GM23338 (cell line): ENCODE data around the gene NTM. TPM values are rescaled to one million over a fixed set of nuclear protein-coding genes. Genes with fewer than 3 reads are reported as not detected.

Experiments
- ATAC-seq: fragments of 200-7000 bp; cut with Tn5 transposase; 3 replicates; pipeline ENCODE4 v1.9.1; 2020
- DNase-seq: peaks from one replicate; pipeline ENCODE4 v3.0.0-alpha.2; 2015; ENCODE audit warnings: low spot score
- H2AFZ ChIP-seq: fragments of 200-600 bp; sonication (generic); 2 replicates; pipeline ENCODE4 v1.8.0; 2016; ENCODE audit warnings: antibody characterized with exemption, mild to moderate bottlenecking, moderate library complexity
- H3F3A ChIP-seq: fragments of 200-600 bp; sonication (generic); replicated peaks from 2 replicates; pipeline ENCODE4 v1.8.0; 2017; ENCODE audit warnings: antibody characterized with exemption, mixed run types, low read depth
- H3K27ac ChIP-seq: fragments of 200-600 bp; sonication (generic); 2 replicates; pipeline ENCODE4 v1.6.1; 2016; ENCODE audit warnings: low read depth
- H3K27me3 ChIP-seq: fragments of 200-600 bp; sonication (generic); 2 replicates; pipeline ENCODE4 v1.8.0; 2016; ENCODE audit warnings: mild to moderate bottlenecking, mixed run types, moderate library complexity; ENCODE audit not compliant: insufficient read depth
- H3K36me3 ChIP-seq: fragments of 200-600 bp; sonication (generic); 2 replicates; pipeline ENCODE4 v1.8.0; 2016; ENCODE audit warnings: mild to moderate bottlenecking; ENCODE audit not compliant: insufficient read depth
- H3K4me1 ChIP-seq: fragments of 200-600 bp; sonication (generic); 2 replicates; pipeline ENCODE4 v1.8.0; 2016; ENCODE audit warnings: mild to moderate bottlenecking, moderate library complexity; ENCODE audit not compliant: insufficient read depth
- H3K4me2 ChIP-seq: fragments of 200-600 bp; sonication (generic); 2 replicates; pipeline ENCODE4 v1.7.1; 2017; ENCODE audit warnings: mixed run types
- H3K4me3 ChIP-seq: fragments of 200-600 bp; sonication (generic); 2 replicates; pipeline ENCODE4 v1.6.1; 2016; ENCODE audit warnings: mixed run types
- H3K79me2 ChIP-seq: fragments of 200-600 bp; sonication (generic); replicated peaks from 2 replicates; pipeline ENCODE4 v1.8.0; 2017; ENCODE audit warnings: mild to moderate bottlenecking; ENCODE audit not compliant: insufficient read depth
- H3K9me2 ChIP-seq: fragments of 200-600 bp; sonication (generic); 2 replicates; pipeline ENCODE4 v1.8.0; 2017; ENCODE audit not compliant: insufficient read depth
- H4K20me1 ChIP-seq: fragments of 200-600 bp; sonication (generic); replicated peaks from 2 replicates; pipeline ENCODE4 v1.8.0; 2017; ENCODE audit warnings: mild to moderate bottlenecking; ENCODE audit not compliant: insufficient read depth
- H3K27ac Mint-ChIP-seq: 2 replicates; pipeline ENCODE4 v1.8.0; 2020; ENCODE audit warnings: inconsistent platforms, mild to moderate bottlenecking, moderate library complexity, mixed read lengths
- H3K27me3 Mint-ChIP-seq: 3 replicates; pipeline ENCODE4 v1.8.0; 2022; ENCODE audit warnings: low read depth, mild to moderate bottlenecking, moderate library complexity, mixed read lengths, inconsistent platforms; ENCODE audit not compliant: insufficient read depth, poor library complexity
- H3K36me3 Mint-ChIP-seq: 3 replicates; pipeline ENCODE4 v1.8.0; 2021; ENCODE audit warnings: low read depth, mild to moderate bottlenecking, inconsistent platforms, moderate library complexity, mixed read lengths
- H3K4me1 Mint-ChIP-seq: 3 replicates; pipeline ENCODE4 v1.8.0; 2020; ENCODE audit warnings: mild to moderate bottlenecking, inconsistent platforms, mixed read lengths
- H3K4me3 Mint-ChIP-seq: 3 replicates; pipeline ENCODE4 v1.8.0; 2021; ENCODE audit warnings: moderate library complexity, mild to moderate bottlenecking, inconsistent platforms, mixed read lengths
- H3K9me3 Mint-ChIP-seq: 3 replicates; pipeline ENCODE4 v1.8.0; 2020; ENCODE audit warnings: moderate library complexity, mild to moderate bottlenecking, inconsistent platforms, mixed read lengths
- CREB1 ChIP-seq: fragments of 250-450 bp; sonication (Bioruptor Pico); IDR thresholded peaks from 2 replicates; pipeline ENCODE4 v1.5.0; 2020; ENCODE audit warnings: low read depth, mild to moderate bottlenecking, moderate library complexity
- EZH2 ChIP-seq: fragments of 200-600 bp; sonication (generic); IDR thresholded peaks from one replicate; pipeline ENCODE4 v1.8.0; 2017; ENCODE audit warnings: antibody characterized with exemption, mild to moderate bottlenecking, low read depth; ENCODE audit not compliant: unreplicated experiment
- EZH2phosphoT487 ChIP-seq: fragments of 200-600 bp; sonication (generic); IDR thresholded peaks from one replicate; pipeline ENCODE4 v1.8.1; 2018; ENCODE audit warnings: antibody characterized with exemption; ENCODE audit not compliant: unreplicated experiment
- JUNB ChIP-seq: IDR thresholded peaks from one replicate; pipeline ENCODE4 v1.6.1; 2016; ENCODE audit warnings: antibody characterized with exemption; ENCODE audit not compliant: unreplicated experiment
- NANOG ChIP-seq: IDR thresholded peaks from 2 replicates; pipeline ENCODE4 v1.6.1; 2016; ENCODE audit warnings: antibody characterized with exemption, borderline replicate concordance
- POLR2AphosphoS5 ChIP-seq: IDR thresholded peaks from 2 replicates; pipeline ENCODE4 v1.6.1; 2016; ENCODE audit warnings: antibody characterized with exemption, low read depth
- STAT1 ChIP-seq: IDR thresholded peaks from one replicate; pipeline ENCODE4 v1.6.1; 2016; ENCODE audit warnings: antibody characterized with exemption; ENCODE audit not compliant: unreplicated experiment
- ZNF114 ChIP-seq: fragments of 250-450 bp; sonication (Bioruptor Pico); IDR thresholded peaks from 2 replicates; pipeline ENCODE4 v1.5.0; 2020; ENCODE audit warnings: mild to moderate bottlenecking, moderate library complexity
- ZNF331 ChIP-seq: fragments of 250-450 bp; sonication (Bioruptor Pico); IDR thresholded peaks from 2 replicates; pipeline ENCODE4 v1.5.0; 2020; ENCODE audit warnings: low read depth, mild to moderate bottlenecking, moderate library complexity
- polyA plus RNA-seq: library from polyadenylated mRNA; unstranded; fragments of >200 nt; fragmentation: Nextera tagmentation; extraction: Ambion mirVana; gene quantifications from 2 replicates; pipeline ENCODE4 v1.2.1, GENCODE V29; 2016
- total RNA-seq: library from RNA; depleted of rRNA; stranded (reverse); fragments of >200 nt; shearing (Covaris generic); gene quantifications from 2 replicates; pipeline ENCODE4 v1.2.3, GENCODE V29; 2014
- TF ChIP-seq, protein P1 (sequence below): IDR thresholded peaks from 2 replicates; pipeline ENCODE4 v1.6.1; 2016; ENCODE audit warnings: antibody characterized with exemption
- TF ChIP-seq, protein P2 (sequence below): fragments of 250-450 bp; sonication (Bioruptor Pico); IDR thresholded peaks from 2 replicates; pipeline ENCODE4 v1.5.0; 2020; ENCODE audit warnings: mild to moderate bottlenecking, moderate library complexity
- TF ChIP-seq, protein P3 (sequence below), 2 experiments: fragments of 200-600 bp in 1 of 2; sonication (generic) in 1 of 2; conservative IDR thresholded peaks; 2 replicates each; pipeline versions ENCODE4 v1.5.1 to v1.6.1; 2016 to 2017; ENCODE audit warnings: antibody characterized with exemption in 2 of 2, low read depth in 2 of 2, mild to moderate bottlenecking in 2 of 2, moderate library complexity in 1 of 2
- TF ChIP-seq, protein P4 (sequence below): IDR thresholded peaks from one replicate; pipeline ENCODE4 v1.6.1; 2018; ENCODE audit warnings: antibody characterized with exemption; ENCODE audit not compliant: unreplicated experiment

Gene NTM
- total and polyA plus RNA-seq, 2 experiments from 2014 or later: 10.6 to 14.6 TPM

DNA sequence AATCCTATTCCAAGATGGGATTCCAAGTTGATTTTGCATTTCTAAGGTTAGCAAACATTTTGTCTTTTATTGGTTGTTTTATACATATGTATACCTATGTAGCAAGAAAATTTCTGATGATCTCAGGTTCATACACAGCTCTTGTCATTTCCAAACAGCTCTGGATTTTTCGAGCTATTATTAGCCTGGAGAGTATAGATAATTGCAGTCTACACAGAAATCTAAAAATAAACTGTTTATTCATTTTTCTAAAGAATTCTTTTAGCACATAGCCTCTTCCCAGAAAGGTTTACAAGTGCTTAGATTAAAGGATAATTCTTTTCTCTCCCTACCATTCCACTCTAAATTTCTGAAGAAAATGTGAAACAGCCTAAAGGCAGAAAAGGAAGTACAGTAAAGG, 705.0 kb downstream of the NTM start:
- no peak for TF ChIP-seq NANOG
- no peak for TF ChIP-seq EZH2phosphoT487
- TF ChIP-seq, protein P1, sequence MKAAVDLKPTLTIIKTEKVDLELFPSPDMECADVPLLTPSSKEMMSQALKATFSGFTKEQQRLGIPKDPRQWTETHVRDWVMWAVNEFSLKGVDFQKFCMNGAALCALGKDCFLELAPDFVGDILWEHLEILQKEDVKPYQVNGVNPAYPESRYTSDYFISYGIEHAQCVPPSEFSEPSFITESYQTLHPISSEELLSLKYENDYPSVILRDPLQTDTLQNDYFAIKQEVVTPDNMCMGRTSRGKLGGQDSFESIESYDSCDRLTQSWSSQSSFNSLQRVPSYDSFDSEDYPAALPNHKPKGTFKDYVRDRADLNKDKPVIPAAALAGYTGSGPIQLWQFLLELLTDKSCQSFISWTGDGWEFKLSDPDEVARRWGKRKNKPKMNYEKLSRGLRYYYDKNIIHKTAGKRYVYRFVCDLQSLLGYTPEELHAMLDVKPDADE: no peak
- TF ChIP-seq, protein P2, sequence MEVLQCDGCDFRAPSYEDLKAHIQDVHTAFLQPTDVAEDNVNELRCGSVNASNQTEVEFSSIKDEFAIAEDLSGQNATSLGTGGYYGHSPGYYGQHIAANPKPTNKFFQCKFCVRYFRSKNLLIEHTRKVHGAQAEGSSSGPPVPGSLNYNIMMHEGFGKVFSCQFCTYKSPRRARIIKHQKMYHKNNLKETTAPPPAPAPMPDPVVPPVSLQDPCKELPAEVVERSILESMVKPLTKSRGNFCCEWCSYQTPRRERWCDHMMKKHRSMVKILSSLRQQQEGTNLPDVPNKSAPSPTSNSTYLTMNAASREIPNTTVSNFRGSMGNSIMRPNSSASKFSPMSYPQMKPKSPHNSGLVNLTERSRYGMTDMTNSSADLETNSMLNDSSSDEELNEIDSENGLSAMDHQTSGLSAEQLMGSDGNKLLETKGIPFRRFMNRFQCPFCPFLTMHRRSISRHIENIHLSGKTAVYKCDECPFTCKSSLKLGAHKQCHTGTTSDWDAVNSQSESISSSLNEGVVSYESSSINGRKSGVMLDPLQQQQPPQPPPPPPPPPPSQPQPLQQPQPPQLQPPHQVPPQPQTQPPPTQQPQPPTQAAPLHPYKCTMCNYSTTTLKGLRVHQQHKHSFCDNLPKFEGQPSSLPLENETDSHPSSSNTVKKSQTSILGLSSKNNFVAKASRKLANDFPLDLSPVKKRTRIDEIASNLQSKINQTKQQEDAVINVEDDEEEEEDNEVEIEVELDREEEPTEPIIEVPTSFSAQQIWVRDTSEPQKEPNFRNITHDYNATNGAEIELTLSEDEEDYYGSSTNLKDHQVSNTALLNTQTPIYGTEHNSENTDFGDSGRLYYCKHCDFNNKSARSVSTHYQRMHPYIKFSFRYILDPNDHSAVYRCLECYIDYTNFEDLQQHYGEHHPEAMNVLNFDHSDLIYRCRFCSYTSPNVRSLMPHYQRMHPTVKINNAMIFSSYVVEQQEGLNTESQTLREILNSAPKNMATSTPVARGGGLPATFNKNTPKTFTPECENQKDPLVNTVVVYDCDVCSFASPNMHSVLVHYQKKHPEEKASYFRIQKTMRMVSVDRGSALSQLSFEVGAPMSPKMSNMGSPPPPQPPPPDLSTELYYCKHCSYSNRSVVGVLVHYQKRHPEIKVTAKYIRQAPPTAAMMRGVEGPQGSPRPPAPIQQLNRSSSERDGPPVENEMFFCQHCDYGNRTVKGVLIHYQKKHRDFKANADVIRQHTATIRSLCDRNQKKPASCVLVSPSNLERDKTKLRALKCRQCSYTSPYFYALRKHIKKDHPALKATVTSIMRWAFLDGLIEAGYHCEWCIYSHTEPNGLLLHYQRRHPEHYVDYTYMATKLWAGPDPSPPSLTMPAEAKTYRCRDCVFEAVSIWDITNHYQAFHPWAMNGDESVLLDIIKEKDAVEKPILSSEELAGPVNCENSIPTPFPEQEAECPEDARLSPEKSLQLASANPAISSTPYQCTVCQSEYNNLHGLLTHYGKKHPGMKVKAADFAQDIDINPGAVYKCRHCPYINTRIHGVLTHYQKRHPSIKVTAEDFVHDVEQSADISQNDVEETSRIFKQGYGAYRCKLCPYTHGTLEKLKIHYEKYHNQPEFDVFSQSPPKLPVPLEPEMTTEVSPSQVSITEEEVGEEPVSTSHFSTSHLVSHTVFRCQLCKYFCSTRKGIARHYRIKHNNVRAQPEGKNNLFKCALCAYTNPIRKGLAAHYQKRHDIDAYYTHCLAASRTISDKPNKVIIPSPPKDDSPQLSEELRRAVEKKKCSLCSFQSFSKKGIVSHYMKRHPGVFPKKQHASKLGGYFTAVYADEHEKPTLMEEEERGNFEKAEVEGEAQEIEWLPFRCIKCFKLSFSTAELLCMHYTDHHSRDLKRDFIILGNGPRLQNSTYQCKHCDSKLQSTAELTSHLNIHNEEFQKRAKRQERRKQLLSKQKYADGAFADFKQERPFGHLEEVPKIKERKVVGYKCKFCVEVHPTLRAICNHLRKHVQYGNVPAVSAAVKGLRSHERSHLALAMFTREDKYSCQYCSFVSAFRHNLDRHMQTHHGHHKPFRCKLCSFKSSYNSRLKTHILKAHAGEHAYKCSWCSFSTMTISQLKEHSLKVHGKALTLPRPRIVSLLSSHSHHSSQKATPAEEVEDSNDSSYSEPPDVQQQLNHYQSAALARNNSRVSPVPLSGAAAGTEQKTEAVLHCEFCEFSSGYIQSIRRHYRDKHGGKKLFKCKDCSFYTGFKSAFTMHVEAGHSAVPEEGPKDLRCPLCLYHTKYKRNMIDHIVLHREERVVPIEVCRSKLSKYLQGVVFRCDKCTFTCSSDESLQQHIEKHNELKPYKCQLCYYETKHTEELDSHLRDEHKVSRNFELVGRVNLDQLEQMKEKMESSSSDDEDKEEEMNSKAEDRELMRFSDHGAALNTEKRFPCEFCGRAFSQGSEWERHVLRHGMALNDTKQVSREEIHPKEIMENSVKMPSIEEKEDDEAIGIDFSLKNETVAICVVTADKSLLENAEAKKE (CRISPR knock-in tag): no peak
- TF ChIP-seq, protein P3, sequence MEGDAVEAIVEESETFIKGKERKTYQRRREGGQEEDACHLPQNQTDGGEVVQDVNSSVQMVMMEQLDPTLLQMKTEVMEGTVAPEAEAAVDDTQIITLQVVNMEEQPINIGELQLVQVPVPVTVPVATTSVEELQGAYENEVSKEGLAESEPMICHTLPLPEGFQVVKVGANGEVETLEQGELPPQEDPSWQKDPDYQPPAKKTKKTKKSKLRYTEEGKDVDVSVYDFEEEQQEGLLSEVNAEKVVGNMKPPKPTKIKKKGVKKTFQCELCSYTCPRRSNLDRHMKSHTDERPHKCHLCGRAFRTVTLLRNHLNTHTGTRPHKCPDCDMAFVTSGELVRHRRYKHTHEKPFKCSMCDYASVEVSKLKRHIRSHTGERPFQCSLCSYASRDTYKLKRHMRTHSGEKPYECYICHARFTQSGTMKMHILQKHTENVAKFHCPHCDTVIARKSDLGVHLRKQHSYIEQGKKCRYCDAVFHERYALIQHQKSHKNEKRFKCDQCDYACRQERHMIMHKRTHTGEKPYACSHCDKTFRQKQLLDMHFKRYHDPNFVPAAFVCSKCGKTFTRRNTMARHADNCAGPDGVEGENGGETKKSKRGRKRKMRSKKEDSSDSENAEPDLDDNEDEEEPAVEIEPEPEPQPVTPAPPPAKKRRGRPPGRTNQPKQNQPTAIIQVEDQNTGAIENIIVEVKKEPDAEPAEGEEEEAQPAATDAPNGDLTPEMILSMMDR (conservative IDR thresholded peaks at IDR 0.05; ENCODE audit: low read depth in 2 of 2): no peak
- TF ChIP-seq JUNB: no peak
- no peak for TF ChIP-seq ZNF114 (CRISPR knock-in tag)
- no peak for TF ChIP-seq CREB1
- no peak for TF ChIP-seq STAT1
- TF ChIP-seq, protein P4, sequence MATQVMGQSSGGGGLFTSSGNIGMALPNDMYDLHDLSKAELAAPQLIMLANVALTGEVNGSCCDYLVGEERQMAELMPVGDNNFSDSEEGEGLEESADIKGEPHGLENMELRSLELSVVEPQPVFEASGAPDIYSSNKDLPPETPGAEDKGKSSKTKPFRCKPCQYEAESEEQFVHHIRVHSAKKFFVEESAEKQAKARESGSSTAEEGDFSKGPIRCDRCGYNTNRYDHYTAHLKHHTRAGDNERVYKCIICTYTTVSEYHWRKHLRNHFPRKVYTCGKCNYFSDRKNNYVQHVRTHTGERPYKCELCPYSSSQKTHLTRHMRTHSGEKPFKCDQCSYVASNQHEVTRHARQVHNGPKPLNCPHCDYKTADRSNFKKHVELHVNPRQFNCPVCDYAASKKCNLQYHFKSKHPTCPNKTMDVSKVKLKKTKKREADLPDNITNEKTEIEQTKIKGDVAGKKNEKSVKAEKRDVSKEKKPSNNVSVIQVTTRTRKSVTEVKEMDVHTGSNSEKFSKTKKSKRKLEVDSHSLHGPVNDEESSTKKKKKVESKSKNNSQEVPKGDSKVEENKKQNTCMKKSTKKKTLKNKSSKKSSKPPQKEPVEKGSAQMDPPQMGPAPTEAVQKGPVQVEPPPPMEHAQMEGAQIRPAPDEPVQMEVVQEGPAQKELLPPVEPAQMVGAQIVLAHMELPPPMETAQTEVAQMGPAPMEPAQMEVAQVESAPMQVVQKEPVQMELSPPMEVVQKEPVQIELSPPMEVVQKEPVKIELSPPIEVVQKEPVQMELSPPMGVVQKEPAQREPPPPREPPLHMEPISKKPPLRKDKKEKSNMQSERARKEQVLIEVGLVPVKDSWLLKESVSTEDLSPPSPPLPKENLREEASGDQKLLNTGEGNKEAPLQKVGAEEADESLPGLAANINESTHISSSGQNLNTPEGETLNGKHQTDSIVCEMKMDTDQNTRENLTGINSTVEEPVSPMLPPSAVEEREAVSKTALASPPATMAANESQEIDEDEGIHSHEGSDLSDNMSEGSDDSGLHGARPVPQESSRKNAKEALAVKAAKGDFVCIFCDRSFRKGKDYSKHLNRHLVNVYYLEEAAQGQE: no peak
- TF ChIP-seq POLR2AphosphoS5: no peak
- no peak for TF ChIP-seq ZNF331 (CRISPR knock-in tag)
- TF ChIP-seq EZH2: no peak
- peaks cover 3% of the 10 kb centered on the region; the same call in 1 of the 3 replicates for H3K36me3 Mint-ChIP-seq
- H3K4me3 Mint-ChIP-seq: no peak overlapping the region
- no peaks in the 10 kb centered on the region; the same call in 1 of the 2 replicates for H3K9me2 ChIP-seq
- no peak for DNase-seq
- no peaks in the 10 kb centered on the region for H3K27me3 ChIP-seq
- no peak overlapping the region for H3K27ac Mint-ChIP-seq
- no peaks in the 10 kb centered on the region for H3F3A ChIP-seq
- H3K79me2 ChIP-seq: no peaks in the 10 kb centered on the region
- H4K20me1 ChIP-seq: no peaks in the 10 kb centered on the region
- no peak overlapping the region for H3K4me2 ChIP-seq
- H3K9me3 Mint-ChIP-seq: no peaks in the 10 kb centered on the region
- H3K27me3 Mint-ChIP-seq: no peaks in the 10 kb centered on the region
- no peak overlapping the region for H3K4me3 ChIP-seq
- no peaks in the 10 kb centered on the region for H3K36me3 ChIP-seq
- no peak overlapping the region for H3K27ac ChIP-seq
- peaks cover 7% of the 10 kb centered on the region; the same call in 1 of the 2 replicates for H3K4me1 ChIP-seq
- H2AFZ ChIP-seq: no peak overlapping the region
- peaks cover 12% of the 10 kb centered on the region; the same call in 2 of the 3 replicates for H3K4me1 Mint-ChIP-seq
- no peak for ATAC-seq
